ENCODE data around the gene SPATS2L.

GRCh38 chr2:200340508-200341224, 34.2 kb downstream of the SPATS2L start:
- TF ChIP-seq EP300 (IDR thresholded peaks at IDR 0.05; ENCODE audit: low read depth) (no peak), POLR2A (IDR thresholded peaks at IDR 0.05) (no peak), CTCF (IDR thresholded peaks at IDR 0.05) (no peak), POLR2AphosphoS5 (IDR thresholded peaks at IDR 0.05) (no peak)
